IMR-90 (cell line): ENCODE results near the gene TMC8. TPM values are rescaled to one million over a fixed set of nuclear protein-coding genes. Genes with fewer than 3 reads are reported as not detected.

ENCODE experiments used
- ATAC-seq: fragments of 200-7000 bp; cut with Tn5 transposase; 2 replicates; pipeline ENCODE4 v1.9.1; 2020; ENCODE audit warnings: low read depth, mild to moderate bottlenecking, moderate library complexity
- BruUV-seq: library from RNA; stranded (reverse); fragments of 400-500 nt; replicated peaks from 2 replicates; lab custom pipeline; 2021; lab: Mats Ljungman, UMichigan
- CTCF ChIA-PET: fragments of 300-600 bp; formaldehyde crosslinking; extraction: SDS; loops from one replicate; lab custom pipeline; 2021; ENCODE audit warnings: antibody characterized with exemption; lab: Yijun Ruan, JAX
- POLR2A ChIA-PET: fragments of 300-600 bp; sonication (Branson Sonifier 250); formaldehyde crosslinking; loops from one replicate; lab custom pipeline; 2022; ENCODE audit warnings: antibody characterized with exemption; ENCODE audit not compliant: unreplicated experiment; lab: Charles Lee
- DNase-seq: peaks from one replicate; pipeline ENCODE4 v3.0.0; 2013
- H2AFZ ChIP-seq: replicated peaks from 2 replicates; pipeline ENCODE3; 2013; ENCODE audit warnings: low read length, mild to moderate bottlenecking; ENCODE audit not compliant: poor library complexity
- H2AK5ac ChIP-seq: 2 replicates; pipeline ENCODE4 v1.6.1; 2013; ENCODE audit warnings: low read depth, low read length, inconsistent platforms
- H2AK9ac ChIP-seq: replicated peaks from 2 replicates; pipeline ENCODE3; 2013; ENCODE audit warnings: mild to moderate bottlenecking, low read depth, low read length, moderate library complexity; ENCODE audit not compliant: poor library complexity
- H2BK120ac ChIP-seq: 2 replicates; pipeline ENCODE4 v1.6.1; 2013; ENCODE audit warnings: low read depth, low read length, inconsistent platforms
- H2BK15ac ChIP-seq: 3 replicates; pipeline ENCODE4 v1.6.1; 2013; ENCODE audit warnings: low read depth, low read length, inconsistent platforms
- H2BK20ac ChIP-seq: 2 replicates; pipeline ENCODE4 v1.6.1; 2013; ENCODE audit warnings: low read depth, mild to moderate bottlenecking, inconsistent platforms, low read length, moderate library complexity
- H2BK5ac ChIP-seq: 2 replicates; pipeline ENCODE4 v1.6.1; 2013; ENCODE audit warnings: mild to moderate bottlenecking, low read depth, low read length, inconsistent platforms; ENCODE audit not compliant: poor library complexity, severe bottlenecking
- H3K14ac ChIP-seq: replicated peaks from 2 replicates; pipeline ENCODE4 v1.6.1; 2013; ENCODE audit warnings: low read depth, low read length, inconsistent platforms
- H3K18ac ChIP-seq: 2 replicates; pipeline ENCODE4 v1.6.1; 2013; ENCODE audit warnings: low read depth, low read length, control low read depth
- H3K23ac ChIP-seq: 2 replicates; pipeline ENCODE4 v1.6.1; 2013; ENCODE audit warnings: low read depth, low read length, inconsistent platforms
- H3K27ac ChIP-seq: 2 replicates; pipeline ENCODE4 v1.5.1; 2013; ENCODE audit warnings: mild to moderate bottlenecking, control low read depth, low read length; ENCODE audit not compliant: insufficient read depth
- H3K27me3 ChIP-seq: 2 replicates; pipeline ENCODE4 v1.6.1; 2013; ENCODE audit warnings: low read length; ENCODE audit not compliant: control insufficient read depth, insufficient read depth
- H3K36me3 ChIP-seq: 2 replicates; pipeline ENCODE4 v1.6.1; 2013; ENCODE audit warnings: low read length, mixed read lengths; ENCODE audit not compliant: control insufficient read depth, insufficient read depth
- H3K4ac ChIP-seq: 2 replicates; pipeline ENCODE4 v1.6.1; 2013; ENCODE audit warnings: low read depth, low read length, inconsistent platforms
- H3K4me1 ChIP-seq: 2 replicates; pipeline ENCODE4 v1.6.1; 2013; ENCODE audit warnings: low read length, mixed read lengths; ENCODE audit not compliant: control insufficient read depth, insufficient read depth
- H3K4me2 ChIP-seq: 2 replicates; pipeline ENCODE4 v1.6.1; 2013; ENCODE audit warnings: low read depth, mild to moderate bottlenecking, control low read depth, low read length, moderate library complexity
- H3K4me3 ChIP-seq: 2 replicates; pipeline ENCODE4 v1.5.1; 2013; ENCODE audit warnings: low read depth, mild to moderate bottlenecking, control low read depth, low read length, moderate library complexity; ENCODE audit not compliant: insufficient read depth
- H3K56ac ChIP-seq: 2 replicates; pipeline ENCODE4 v1.6.1; 2013; ENCODE audit warnings: low read length, inconsistent platforms; ENCODE audit not compliant: insufficient read depth; ENCODE audit errors: extremely low read depth
- H3K79me1 ChIP-seq, 2 experiments: 2 replicates each; pipeline ENCODE4 v1.6.1; 2013; ENCODE audit warnings: low read length in 2 of 2, inconsistent platforms in 1 of 2, low read depth in 1 of 2
- H3K9ac ChIP-seq: 2 replicates; pipeline ENCODE4 v1.6.1; 2013; ENCODE audit warnings: low read depth, low read length, control low read depth
- H3K9me1 ChIP-seq: 2 replicates; pipeline ENCODE4 v1.6.1; 2013; ENCODE audit warnings: low read length, inconsistent platforms; ENCODE audit not compliant: insufficient read depth
- H3K9me3 ChIP-seq: 2 replicates; pipeline ENCODE4 v1.6.1; 2013; ENCODE audit warnings: low read length; ENCODE audit not compliant: control insufficient read depth, insufficient read depth
- H4K20me1 ChIP-seq: 2 replicates; pipeline ENCODE4 v1.6.1; 2013; ENCODE audit warnings: low read length, inconsistent platforms; ENCODE audit not compliant: insufficient read depth
- H4K5ac ChIP-seq: 2 replicates; pipeline ENCODE4 v1.6.1; 2013; ENCODE audit warnings: mild to moderate bottlenecking, low read depth, low read length, control low read depth
- H4K8ac ChIP-seq, 2 experiments: 2 replicates each; pipeline ENCODE4 v1.6.1; 2013; ENCODE audit warnings: low read depth in 2 of 2, low read length in 2 of 2, control low read depth in 1 of 2, inconsistent platforms in 1 of 2
- H4K91ac ChIP-seq: 2 replicates; pipeline ENCODE4 v1.6.1; 2013; ENCODE audit warnings: low read depth, low read length, inconsistent platforms; ENCODE audit not compliant: insufficient read depth
- BHLHE40 ChIP-seq: fragments of 150-350 bp; IDR thresholded peaks from 2 replicates; pipeline ENCODE4 v1.6.1; 2016; ENCODE audit warnings: mild to moderate bottlenecking, low read depth, low read length
- CEBPB ChIP-seq: IDR thresholded peaks from 2 replicates; pipeline ENCODE4 v1.6.1; 2012; ENCODE audit warnings: low read depth, low read length, improper control_type of control experiment
- CTCF ChIP-seq: conservative IDR thresholded peaks from 2 replicates; pipeline ENCODE4 v1.5.1; 2012; ENCODE audit warnings: mild to moderate bottlenecking, low read depth, low read length, improper control_type of control experiment
- MAFK ChIP-seq: IDR thresholded peaks from 2 replicates; pipeline ENCODE4 v1.6.1; 2012; ENCODE audit warnings: low read depth, low read length, improper control_type of control experiment
- MAZ ChIP-seq: IDR thresholded peaks from 2 replicates; pipeline ENCODE4 v1.6.1; 2012; ENCODE audit warnings: low read depth, mild to moderate bottlenecking, low read length, improper control_type of control experiment, moderate library complexity, borderline replicate concordance
- MXI1 ChIP-seq: IDR thresholded peaks from 2 replicates; pipeline ENCODE4 v1.6.1; 2012; ENCODE audit warnings: low read depth, mild to moderate bottlenecking, low read length, moderate library complexity, borderline replicate concordance
- RFX5 ChIP-seq: IDR thresholded peaks from 2 replicates; pipeline ENCODE4 v1.8.0; 2012; ENCODE audit warnings: low read depth, mild to moderate bottlenecking, low read length, moderate library complexity
- SMC3 ChIP-seq: fragments of 150-350 bp; IDR thresholded peaks from 2 replicates; pipeline ENCODE4 v1.6.1; 2016; ENCODE audit warnings: low read depth, mild to moderate bottlenecking, antibody characterized with exemption, low read length, moderate library complexity
- USF2 ChIP-seq: fragments of 150-350 bp; IDR thresholded peaks from 2 replicates; pipeline ENCODE4 v1.6.1; 2017; ENCODE audit warnings: mild to moderate bottlenecking, antibody characterized with exemption, low read length, low read depth
- WGBS, 2 experiments: methylation state at CpG; one replicate each; pipeline versions ENCODE4 v1.1.5 to v1.1.7; 2013; ENCODE audit warnings: missing lambda C conversion rate in 2 of 2; ENCODE audit not compliant: insufficient read length in 1 of 2; ENCODE audit errors: extremely low coverage in 2 of 2; 5-methylcytosine and 5-hydroxymethylcytosine counted together
- dilution Hi-C: fragments of 300-500 bp; cut with HindIII; formaldehyde crosslinking; loops from one replicate; pipeline ENCODE4 v1.14.3; 2018; ENCODE audit warnings: low sequenced_read_pairs; ENCODE audit not compliant: unreplicated experiment
- in situ Hi-C: fragments of 300-500 bp; cut with MboI; formaldehyde crosslinking; loops from 3 replicates; pipeline ENCODE4 v1.14.3; 2019; ENCODE audit warnings: low sequenced_read_pairs, inconsistent platforms, mixed read lengths
- intact Hi-C: fragments of 100-400 bp; cut with micrococcal nuclease; formaldehyde crosslinking; loops from 2 replicates; pipeline ENCODE4 v1.10.0; 2022
- polyA plus RNA-seq, 3 experiments: library from polyadenylated mRNA; depleted of rRNA; stranded (reverse); fragments of >200 nt; gene quantifications; 2 replicates each; pipeline ENCODE4 v1.2.3, GENCODE V29; 2012; ENCODE audit warnings: low replicate concordance in 1 of 3
- total RNA-seq: library from RNA; depleted of rRNA; stranded (reverse); fragments of >200 nt; gene quantifications from 2 replicates; pipeline ENCODE4 v1.2.3, GENCODE V29; 2012

The TMC8 gene
- total and polyA plus RNA-seq, 2 of the 4 experiments (the other 2 are of a cell fraction) = not detected

- Histone ChIP-seq H4K8ac (no peak overlapping the region), H2AK5ac (no peak overlapping the region), H3K27me3 (no peaks in the 10 kb centered on the region; the same call in 1 of the 2 replicates), H3K4me3 (no peak overlapping the region), H2BK5ac (no peak overlapping the region), H3K9ac (no peak overlapping the region), H3K79me1 (no peaks in the 10 kb centered on the region), H3K27ac (no peak overlapping the region), H2AK9ac (no peak overlapping the region), H2BK20ac (no peak overlapping the region), H4K20me1 (no peaks in the 10 kb centered on the region), H2AFZ (no peak overlapping the region), H4K5ac (no peak overlapping the region), H3K4me2 (no peak overlapping the region), H3K23ac (no peak overlapping the region), H3K9me1 (no peaks in the 10 kb centered on the region), H2BK120ac (no peak overlapping the region), H3K14ac (no peak overlapping the region), H3K4me1 (peaks cover 3% of the 10 kb centered on the region; the same call in 1 of the 2 replicates), H3K4ac (no peak overlapping the region), H3K56ac (no peak overlapping the region), H3K36me3 (no peaks in the 10 kb centered on the region), H2BK15ac (no peak overlapping the region), H4K91ac (no peak overlapping the region), H3K9me3 (no peaks in the 10 kb centered on the region), H3K18ac (no peak overlapping the region)
- BruUV-seq = no TSS peak
- WGBS, 2 experiments = no CpG with 5 or more reads among the region's 7 CpGs
- CTCF ChIA-PET = no interaction called here
- ATAC-seq (no peak), DNase-seq (no peak)
- in situ Hi-C loops = no loop called here
- dilution Hi-C loops = no loop called here
- POLR2A ChIA-PET = no interaction called here
- TF ChIP-seq MAFK (no peak), RFX5 (no peak), CEBPB (no peak), SMC3 (no peak), MAZ (no peak), BHLHE40 (no peak), CTCF (no peak), MXI1 (no peak), USF2 (no peak)
- intact Hi-C loops = no loop called here
Observed at GRCh38 chr17:78146471-78146869, 15.9 kb downstream of the TMC8 start.
